ENCODE measurements around the gene PRUNE2. TPM values are rescaled to one million over a fixed set of nuclear protein-coding genes. Genes with fewer than 3 reads are reported as not detected.
"Not testable (repeated sequence)": the region's sequence is repeated elsewhere in the genome, so short reads cannot be mapped to it uniquely, and the experiment has no call there.

PRUNE2 gene
- total and polyA plus RNA-seq, 4 donors, result 3.8 to 18.1 (median 7.8) TPM

- Histone ChIP-seq H3K4me1 (ENCODE audit: control insufficient read depth in 5 of 5, insufficient read depth in 5 of 5, low read length in 5 of 5) (no peaks in the 10 kb centered on the region), H3K9ac (ENCODE audit: insufficient read depth in 1 of 2, low read length in 2 of 2) (no peak overlapping the region), H3K27me3 (ENCODE audit: control insufficient read depth in 3 of 3, insufficient read depth in 3 of 3, low read length in 2 of 3) (peaks cover 0 to 9% (median 3%) of the 10 kb centered on the region in 3 donors), H3K36me3 (ENCODE audit: control insufficient read depth in 4 of 4, insufficient read depth in 4 of 4, low read length in 4 of 4) (no peaks in the 10 kb centered on the region), H3K4me3 (no peak overlapping the region), H3K9me3 (ENCODE audit: control insufficient read depth in 4 of 4, insufficient read depth in 3 of 4, low read length in 3 of 4) (no peaks in the 10 kb centered on the region), H3K27ac (ENCODE audit: low read depth in 1 of 2, low read length in 1 of 2) (no peak overlapping the region)
- WGBS, 2 donors, result 44 to 66% methylated on average over 13 of the region's 13 CpGs
- ATAC-seq (ENCODE audit: insufficient read depth, low FRiP score) (no peak), DNase-seq (no peak)
- TF ChIP-seq, protein P1, sequence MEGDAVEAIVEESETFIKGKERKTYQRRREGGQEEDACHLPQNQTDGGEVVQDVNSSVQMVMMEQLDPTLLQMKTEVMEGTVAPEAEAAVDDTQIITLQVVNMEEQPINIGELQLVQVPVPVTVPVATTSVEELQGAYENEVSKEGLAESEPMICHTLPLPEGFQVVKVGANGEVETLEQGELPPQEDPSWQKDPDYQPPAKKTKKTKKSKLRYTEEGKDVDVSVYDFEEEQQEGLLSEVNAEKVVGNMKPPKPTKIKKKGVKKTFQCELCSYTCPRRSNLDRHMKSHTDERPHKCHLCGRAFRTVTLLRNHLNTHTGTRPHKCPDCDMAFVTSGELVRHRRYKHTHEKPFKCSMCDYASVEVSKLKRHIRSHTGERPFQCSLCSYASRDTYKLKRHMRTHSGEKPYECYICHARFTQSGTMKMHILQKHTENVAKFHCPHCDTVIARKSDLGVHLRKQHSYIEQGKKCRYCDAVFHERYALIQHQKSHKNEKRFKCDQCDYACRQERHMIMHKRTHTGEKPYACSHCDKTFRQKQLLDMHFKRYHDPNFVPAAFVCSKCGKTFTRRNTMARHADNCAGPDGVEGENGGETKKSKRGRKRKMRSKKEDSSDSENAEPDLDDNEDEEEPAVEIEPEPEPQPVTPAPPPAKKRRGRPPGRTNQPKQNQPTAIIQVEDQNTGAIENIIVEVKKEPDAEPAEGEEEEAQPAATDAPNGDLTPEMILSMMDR (IDR thresholded peaks at IDR 0.05; ENCODE audit: control extremely low read depth, extremely low read depth), result no peak
Observed at GRCh38 chr9:76868897-76869296, 37.0 kb downstream of the PRUNE2 start.

- WGBS, 2 donors, result 40 to 44% methylated on average over 7 of the region's 7 CpGs
- TF ChIP-seq, protein P1 (IDR thresholded peaks at IDR 0.05; ENCODE audit: control extremely low read depth, extremely low read depth), result no peak
- Histone ChIP-seq H3K27me3 (ENCODE audit: control insufficient read depth in 3 of 3, insufficient read depth in 3 of 3, low read length in 2 of 3) (peaks cover 0 to 9% (median 3%) of the 10 kb centered on the region in 3 donors), H3K4me3 (no peak overlapping the region), H3K27ac (ENCODE audit: low read depth in 1 of 2, low read length in 1 of 2) (no peak overlapping the region), H3K4me1 (ENCODE audit: control insufficient read depth in 5 of 5, insufficient read depth in 5 of 5, low read length in 5 of 5) (no peaks in the 10 kb centered on the region), H3K36me3 (ENCODE audit: control insufficient read depth in 4 of 4, insufficient read depth in 4 of 4, low read length in 4 of 4) (no peaks in the 10 kb centered on the region), H3K9ac (ENCODE audit: insufficient read depth in 1 of 2, low read length in 2 of 2) (no peak overlapping the region), H3K9me3 (ENCODE audit: control insufficient read depth in 4 of 4, insufficient read depth in 3 of 4, low read length in 3 of 4) (no peaks in the 10 kb centered on the region)
- DNase-seq, result no peak
- no peak for ATAC-seq (ENCODE audit: insufficient read depth, low FRiP score)
Observed at GRCh38 chr9:76866689-76867088, 39.2 kb downstream of the PRUNE2 start.

DNA sequence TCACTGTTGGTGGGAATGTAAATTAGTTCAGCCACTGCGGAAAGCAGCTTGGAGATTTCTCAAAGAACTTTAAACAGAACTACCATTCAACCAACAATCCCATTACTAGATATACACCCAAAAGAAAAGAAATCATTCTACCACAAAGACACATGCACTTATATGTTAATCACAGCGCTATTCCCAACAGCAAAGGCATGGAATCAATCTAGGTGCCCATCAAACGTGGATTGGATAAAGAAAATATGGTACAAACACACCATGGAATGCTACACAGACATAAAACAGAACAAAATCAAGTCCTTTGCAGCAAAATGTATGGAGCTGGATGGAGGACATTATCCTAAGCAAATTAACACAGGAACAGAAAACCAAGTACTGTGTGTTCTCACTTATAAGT, 42.1 kb downstream of the PRUNE2 start:
- DNase-seq (no peak), ATAC-seq (ENCODE audit: insufficient read depth, low FRiP score) (no peak)
- TF ChIP-seq, protein P1 (IDR thresholded peaks at IDR 0.05; ENCODE audit: control extremely low read depth, extremely low read depth), result no peak
- H3K27me3 ChIP-seq (ENCODE audit: control insufficient read depth in 3 of 3, insufficient read depth in 3 of 3, low read length in 2 of 3), result peaks cover 0 to 3% (median 3%) of the 10 kb centered on the region in 3 donors
- 72 to 73% methylated on average over 3 of the region's 3 CpGs for WGBS, 2 donors
- H3K27ac ChIP-seq (ENCODE audit: low read depth in 1 of 2, low read length in 1 of 2), result no peak overlapping the region
- no peak overlapping the region for H3K4me3 ChIP-seq
- H3K4me1 ChIP-seq (ENCODE audit: control insufficient read depth in 5 of 5, insufficient read depth in 5 of 5, low read length in 5 of 5), result no peaks in the 10 kb centered on the region
- no peak overlapping the region for H3K9ac ChIP-seq (ENCODE audit: insufficient read depth in 1 of 2, low read length in 2 of 2)
- H3K36me3 ChIP-seq (ENCODE audit: control insufficient read depth in 4 of 4, insufficient read depth in 4 of 4, low read length in 4 of 4), result no peaks in the 10 kb centered on the region
- peaks cover 0 to 2% (median 0%) of the 10 kb centered on the region in 4 donors for H3K9me3 ChIP-seq (ENCODE audit: control insufficient read depth in 4 of 4, insufficient read depth in 3 of 4, low read length in 3 of 4)

DNA sequence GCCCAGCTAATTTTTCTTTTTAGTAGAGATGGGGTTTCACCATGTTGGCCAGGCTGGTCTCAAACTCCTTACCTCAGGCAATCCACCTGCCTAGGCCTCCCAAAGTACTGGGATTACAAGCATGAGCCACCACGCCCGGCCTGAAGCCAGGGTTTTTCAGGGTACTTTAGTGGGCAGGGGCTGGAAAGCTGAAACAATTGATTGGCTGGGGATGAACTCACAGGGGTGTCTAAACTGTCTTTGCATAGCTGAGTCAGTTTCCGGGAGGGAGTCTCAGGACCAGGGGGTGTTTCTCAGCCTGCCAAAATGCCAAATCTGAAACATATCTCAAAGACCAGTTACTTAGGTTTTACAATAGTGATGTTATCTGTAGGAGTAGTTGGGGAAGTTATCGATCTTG, 46.1 kb downstream of the PRUNE2 start:
- 88 to 91% methylated on average over 4 of the region's 4 CpGs for WGBS, 2 donors
- DNase-seq, result no peak
- ATAC-seq (ENCODE audit: insufficient read depth, low FRiP score), result no peak

GRCh38 chr9:76858248-76858647, 47.7 kb downstream of the PRUNE2 start:
- not testable (repeated sequence) for H3K9ac ChIP-seq (ENCODE audit: insufficient read depth in 1 of 2, low read length in 2 of 2); H3K4me1 ChIP-seq (ENCODE audit: control insufficient read depth in 5 of 5, insufficient read depth in 5 of 5, low read length in 5 of 5); H3K36me3 ChIP-seq (ENCODE audit: control insufficient read depth in 4 of 4, insufficient read depth in 4 of 4, low read length in 4 of 4); H3K27ac ChIP-seq (ENCODE audit: low read depth in 1 of 2, low read length in 1 of 2); H3K27me3 ChIP-seq (ENCODE audit: control insufficient read depth in 3 of 3, insufficient read depth in 3 of 3, low read length in 2 of 3); H3K4me3 ChIP-seq; DNase-seq; ATAC-seq (ENCODE audit: insufficient read depth, low FRiP score); H3K9me3 ChIP-seq (ENCODE audit: control insufficient read depth in 4 of 4, insufficient read depth in 3 of 4, low read length in 3 of 4)
- WGBS, 2 donors, result 83 to 86% methylated on average over 2 of the region's 2 CpGs

More for the DNA sequence above, 46.1 kb downstream of the PRUNE2 start:
- H3K27ac ChIP-seq (ENCODE audit: low read depth in 1 of 2, low read length in 1 of 2), result no peak overlapping the region
- no peaks in the 10 kb centered on the region for H3K27me3 ChIP-seq (ENCODE audit: control insufficient read depth in 3 of 3, insufficient read depth in 3 of 3, low read length in 2 of 3)
- H3K4me1 ChIP-seq (ENCODE audit: control insufficient read depth in 5 of 5, insufficient read depth in 5 of 5, low read length in 5 of 5), result no peaks in the 10 kb centered on the region
- no peak overlapping the region for H3K9ac ChIP-seq (ENCODE audit: insufficient read depth in 1 of 2, low read length in 2 of 2)
- peaks cover 0 to 3% (median 0%) of the 10 kb centered on the region in 4 donors for H3K9me3 ChIP-seq (ENCODE audit: control insufficient read depth in 4 of 4, insufficient read depth in 3 of 4, low read length in 3 of 4)
- TF ChIP-seq, protein P1 (IDR thresholded peaks at IDR 0.05; ENCODE audit: control extremely low read depth, extremely low read depth), result no peak
- no peak overlapping the region for H3K4me3 ChIP-seq
- no peaks in the 10 kb centered on the region for H3K36me3 ChIP-seq (ENCODE audit: control insufficient read depth in 4 of 4, insufficient read depth in 4 of 4, low read length in 4 of 4)
